Stomach (tissue), 9 donors: ENCODE data around the gene SBF2. TPM values are rescaled to one million over a fixed set of nuclear protein-coding genes. Genes with fewer than 3 reads are reported as not detected.

Experiments used
- DNase-seq, 2 donors: peaks; one replicate each; pipeline versions ENCODE4 v3.0.0 to v3.0.0-alpha.2; 2013 to 2019
- H3K27ac ChIP-seq, 5 donors: fragments of 200-600 bp in 4 of 5; sonication (generic) in 4 of 5; one replicate each; pipeline ENCODE4 v1.5.1; 2013 to 2019; ENCODE audit warnings: mild to moderate bottlenecking in 1 of 5, moderate library complexity in 1 of 5
- H3K27me3 ChIP-seq, 3 donors: fragments of 200-600 bp; sonication (generic); one replicate each; pipeline ENCODE4 v1.5.1; 2017 to 2019; ENCODE audit warnings: mixed run types in 1 of 3
- H3K36me3 ChIP-seq, 4 donors: fragments of 200-600 bp; sonication (generic); 1 replicate in 3 of 4; 2 replicates in 1 of 4; pipeline ENCODE4 v1.5.1; 2016 to 2019
- H3K4me1 ChIP-seq, 4 donors: fragments of 200-600 bp; sonication (generic); one replicate each; pipeline ENCODE4 v1.5.1; 2016 to 2019
- H3K4me3 ChIP-seq, 4 donors: fragments of 200-600 bp; sonication (generic) in 3 of 4; one replicate each; pipeline ENCODE4 v1.5.1; 2016 to 2019; ENCODE audit warnings: mild to moderate bottlenecking in 1 of 4
- H3K9me3 ChIP-seq, 4 donors: fragments of 200-600 bp; sonication (generic); one replicate each; pipeline ENCODE4 v1.5.1; 2016 to 2019
- EP300 ChIP-seq: sonication (generic); formaldehyde crosslinking; IDR thresholded peaks from one replicate; pipeline ENCODE4 v1.6.1; 2017; ENCODE audit warnings: antibody characterized with exemption
- POLR2A ChIP-seq, 4 donors: fragments of 450-650 bp; IDR thresholded peaks; one replicate each; pipeline ENCODE4 v1.6.1; 2016; ENCODE audit warnings: antibody characterized with exemption in 4 of 4, control low read depth in 2 of 4, mild to moderate bottlenecking in 1 of 4, moderate library complexity in 1 of 4
- POLR2AphosphoS5 ChIP-seq, 3 donors: sonication (generic); formaldehyde crosslinking; IDR thresholded peaks; one replicate each; pipeline ENCODE4 v1.6.1; 2016; ENCODE audit warnings: antibody characterized with exemption in 3 of 3
- WGBS, 5 donors: extraction: QIAGEN DNeasy Blood & Tissue Kit in 3 of 5; methylation state at CpG; one replicate each; pipeline versions ENCODE4 v1.1.5 to v1.1.7; 2013 to 2018; 5-methylcytosine and 5-hydroxymethylcytosine counted together
- intact Hi-C: fragments of 100-400 bp; cut with DNase I; formaldehyde crosslinking; loops from one replicate; pipeline ENCODE4 v1.15.1; 2023; ENCODE audit warnings: low total_unique reads
- polyA plus RNA-seq, 3 donors: library from polyadenylated mRNA; stranded (reverse); fragments of 200-250 nt; gene quantifications; one replicate each; pipeline ENCODE4 v1.2.3, GENCODE V29; 2013
- total RNA-seq, 5 donors: library from RNA; depleted of rRNA; stranded (reverse); fragments of >200 nt; gene quantifications; one replicate each; pipeline versions ENCODE4 v1.1.0 to v1.2.3, GENCODE V29; 2014 to 2016
- TF ChIP-seq, protein P1 (sequence below), 7 experiments: fragments of 450-650 bp in 4 of 7; fragments of 200-600 bp in 3 of 7; sonication (generic) in 3 of 7; IDR thresholded peaks; one replicate each; pipeline ENCODE4 v1.5.1; 2016 to 2019; ENCODE audit warnings: antibody characterized with exemption in 7 of 7, control low read depth in 2 of 7, mild to moderate bottlenecking in 1 of 7
- donor health status: healthy with polysubstance abuse.
- donor health status: Bipolar disorder and iron deficiency.
- donor health status: healthy.

SBF2 gene
- total and polyA plus RNA-seq, 8 donors, result 8.6 to 260 (median 37.2) TPM

DNA sequence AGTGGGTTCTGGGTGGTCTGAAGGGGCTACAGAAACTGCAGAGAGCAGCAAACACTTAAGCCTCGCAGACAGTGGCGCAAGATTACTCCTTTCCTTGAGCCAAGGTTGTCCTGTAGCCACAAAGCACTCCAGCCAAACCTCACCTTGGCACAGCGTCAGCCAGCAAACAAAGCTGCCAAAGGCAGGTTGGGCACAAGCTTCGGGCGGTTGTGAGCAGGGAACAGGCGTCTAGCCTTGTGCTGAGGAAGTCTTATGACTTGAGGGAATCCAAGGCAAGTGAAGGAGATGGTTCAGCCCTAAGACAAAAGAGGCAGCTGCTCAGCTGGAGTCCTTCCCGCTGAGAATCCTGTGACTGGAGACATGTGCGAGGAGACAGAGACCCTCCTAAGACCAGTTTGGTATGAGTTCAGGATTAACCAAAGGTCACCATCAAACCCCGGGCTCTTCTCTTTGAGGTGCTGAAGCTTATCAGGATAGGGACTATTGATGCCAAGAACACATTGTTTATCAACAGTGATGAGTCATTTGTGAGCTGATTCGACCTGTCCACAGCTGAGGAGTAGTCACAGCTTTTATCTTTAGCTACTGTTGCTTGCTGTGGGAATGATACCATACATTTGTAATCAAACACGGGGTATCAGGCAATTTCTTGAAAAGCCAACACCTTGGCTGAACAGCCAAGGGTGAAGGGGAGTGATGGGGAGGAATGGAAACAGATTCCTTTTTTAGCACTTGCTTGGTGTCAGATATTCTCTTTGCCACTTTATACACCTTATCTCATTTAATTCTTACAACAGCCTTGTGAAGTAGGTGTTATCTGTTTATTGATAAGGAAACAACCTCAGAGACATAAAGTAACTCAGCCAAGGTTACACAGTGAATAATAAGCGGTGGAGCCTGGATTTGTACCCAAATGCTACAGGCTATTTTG, 15.4 kb upstream of the SBF2 start:
- no peak overlapping the region for H3K4me3 ChIP-seq
- H3K36me3 ChIP-seq, result no peaks in the 10 kb centered on the region
- intact Hi-C loops, result loop anchor here (5.0 to 10.0 kb wide), 2 partner anchors 102 to 545 kb away; no protein-coding TSS in a partner anchor
- peak overlapping the region; percentile 53 to 97 (median 92) for H3K27ac ChIP-seq
- WGBS, 5 donors, result 22 to 33% (median 24%) methylated on average over 12 of the region's 12 CpGs
- H3K9me3 ChIP-seq, result no peaks in the 10 kb centered on the region
- peak; percentile 47 to 84 (median 80) for TF ChIP-seq POLR2AphosphoS5 (IDR thresholded peaks at IDR 0.05)
- TF ChIP-seq, protein P1, sequence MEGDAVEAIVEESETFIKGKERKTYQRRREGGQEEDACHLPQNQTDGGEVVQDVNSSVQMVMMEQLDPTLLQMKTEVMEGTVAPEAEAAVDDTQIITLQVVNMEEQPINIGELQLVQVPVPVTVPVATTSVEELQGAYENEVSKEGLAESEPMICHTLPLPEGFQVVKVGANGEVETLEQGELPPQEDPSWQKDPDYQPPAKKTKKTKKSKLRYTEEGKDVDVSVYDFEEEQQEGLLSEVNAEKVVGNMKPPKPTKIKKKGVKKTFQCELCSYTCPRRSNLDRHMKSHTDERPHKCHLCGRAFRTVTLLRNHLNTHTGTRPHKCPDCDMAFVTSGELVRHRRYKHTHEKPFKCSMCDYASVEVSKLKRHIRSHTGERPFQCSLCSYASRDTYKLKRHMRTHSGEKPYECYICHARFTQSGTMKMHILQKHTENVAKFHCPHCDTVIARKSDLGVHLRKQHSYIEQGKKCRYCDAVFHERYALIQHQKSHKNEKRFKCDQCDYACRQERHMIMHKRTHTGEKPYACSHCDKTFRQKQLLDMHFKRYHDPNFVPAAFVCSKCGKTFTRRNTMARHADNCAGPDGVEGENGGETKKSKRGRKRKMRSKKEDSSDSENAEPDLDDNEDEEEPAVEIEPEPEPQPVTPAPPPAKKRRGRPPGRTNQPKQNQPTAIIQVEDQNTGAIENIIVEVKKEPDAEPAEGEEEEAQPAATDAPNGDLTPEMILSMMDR (IDR thresholded peaks at IDR 0.05), result no peak
- no peak for TF ChIP-seq EP300
- no peak for TF ChIP-seq POLR2A (IDR thresholded peaks at IDR 0.05)
- peak; percentile 69 to 91 for DNase-seq
- peaks cover 0 to 15% (median 9%) of the 10 kb centered on the region in 3 donors for H3K27me3 ChIP-seq
- peaks cover 40 to 62% (median 55%) of the 10 kb centered on the region in 4 donors for H3K4me1 ChIP-seq

DNA sequence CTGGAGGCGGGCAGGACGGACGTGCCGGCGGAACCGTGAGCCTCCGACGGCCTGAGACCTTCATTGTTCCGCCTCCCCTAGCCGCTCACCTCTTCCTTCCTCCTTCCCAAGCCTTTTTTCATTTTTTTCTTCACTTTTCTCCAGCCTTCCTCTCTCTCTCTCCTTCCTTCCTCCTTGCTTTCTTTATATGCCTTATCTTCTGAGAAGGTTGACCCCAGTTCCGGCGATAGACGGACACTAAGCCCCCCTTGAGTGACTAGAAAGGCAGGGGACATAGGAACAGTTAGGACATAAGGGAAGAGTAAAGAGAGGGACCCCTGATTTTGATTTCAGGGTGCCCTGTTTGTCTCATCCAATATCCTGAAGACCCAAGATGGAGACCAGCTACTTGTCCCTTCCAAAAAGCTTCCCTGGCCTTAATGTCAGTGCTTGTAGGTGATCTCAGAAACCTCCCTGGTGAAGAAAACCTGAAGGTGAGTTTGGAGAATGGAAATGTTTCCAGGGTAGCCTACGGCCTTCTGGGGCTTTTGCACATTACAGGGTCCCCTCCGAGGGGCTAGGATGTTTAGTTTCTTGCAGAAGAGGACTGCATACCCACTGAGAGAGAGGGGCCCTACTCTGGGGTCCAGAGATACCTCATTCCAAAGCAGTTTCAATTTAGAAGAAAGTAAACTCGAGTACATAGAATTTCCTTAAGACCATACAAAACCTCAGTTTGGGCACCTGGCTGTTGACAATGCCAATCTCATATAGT, 14.4 kb upstream of the SBF2 start:
- 16 to 21% (median 17%) methylated on average over 15 to 16 of the region's 16 CpGs for WGBS, 5 donors
- Histone ChIP-seq H3K27ac (peak overlapping the region; percentile 67 to 97 (median 92)), H3K4me3 (peak overlapping the region; percentile 73 to 80 (median 74)), H3K36me3 (no peaks in the 10 kb centered on the region), H3K9me3 (no peaks in the 10 kb centered on the region), H3K27me3 (peaks cover 0 to 15% (median 9%) of the 10 kb centered on the region in 3 donors), H3K4me1 (peaks cover 48 to 71% (median 66%) of the 10 kb centered on the region in 4 donors)
- intact Hi-C loops, result loop anchor here (5.0 kb wide), 1 partner anchor 101 kb away; no protein-coding TSS in a partner anchor
- TF ChIP-seq, protein P1 (IDR thresholded peaks at IDR 0.05), result peak in 1 of 7 experiments; percentile 45
- no peak for TF ChIP-seq POLR2A (IDR thresholded peaks at IDR 0.05)
- DNase-seq, result no peak

DNA sequence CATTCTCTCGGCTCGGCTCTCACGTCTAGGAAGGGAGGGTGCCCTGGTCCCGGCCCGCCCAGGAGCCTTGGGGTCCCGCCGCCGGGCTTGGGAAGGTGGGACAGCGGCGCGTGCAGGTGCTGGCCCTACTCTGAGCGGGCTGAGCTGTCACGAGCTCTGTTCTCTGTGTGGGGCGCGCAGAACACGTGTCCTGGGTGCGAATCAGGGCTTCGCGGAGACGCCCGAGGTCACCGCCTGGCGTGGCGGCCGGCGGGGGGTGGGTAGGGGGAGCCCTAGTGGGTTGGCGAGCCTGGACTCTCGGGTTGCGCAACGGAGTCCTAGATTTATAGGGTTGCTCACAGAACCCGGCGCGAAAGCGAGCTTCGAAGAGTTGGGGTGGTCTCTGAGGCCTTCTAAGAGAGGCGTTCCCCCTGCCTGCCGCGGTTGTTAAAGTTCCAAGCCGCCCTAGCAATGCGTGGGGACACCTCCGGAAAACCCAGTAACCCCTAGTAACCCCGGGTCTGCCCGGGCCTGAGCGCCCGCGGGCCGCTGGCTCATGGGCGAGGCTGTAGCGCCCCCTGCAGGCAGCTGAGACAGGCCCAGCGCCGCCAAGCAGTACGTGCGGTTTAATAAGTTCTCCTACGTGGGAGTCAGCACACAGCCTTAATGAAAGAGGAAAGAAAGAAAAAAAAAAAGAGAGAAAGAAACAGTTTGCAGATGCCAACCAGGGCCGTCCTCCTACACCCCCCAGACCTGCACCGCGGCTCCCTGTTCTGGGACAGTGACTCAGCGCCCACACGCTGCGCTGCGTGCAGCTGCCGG, 13.6 kb upstream of the SBF2 start:
- TF ChIP-seq POLR2AphosphoS5 (IDR thresholded peaks at IDR 0.05), result peak in 2 of 3 donors; percentile 30 to 89
- TF ChIP-seq POLR2A (IDR thresholded peaks at IDR 0.05), result peak in 1 of 4 donors; percentile 20
- TF ChIP-seq, protein P1 (IDR thresholded peaks at IDR 0.05), result peak in 6 of 7 experiments; percentile 73 to 99 (median 99)
- no peak for TF ChIP-seq EP300
- Histone ChIP-seq H3K9me3 (no peaks in the 10 kb centered on the region), H3K27ac (peak overlapping the region; percentile 67 to 97 (median 92)), H3K4me1 (peaks cover 49 to 74% (median 68%) of the 10 kb centered on the region in 4 donors), H3K27me3 (peaks cover 0 to 15% (median 9%) of the 10 kb centered on the region in 3 donors), H3K4me3 (peak overlapping the region; percentile 73 to 80 (median 74)), H3K36me3 (no peaks in the 10 kb centered on the region)
- intact Hi-C loops, result loop anchor here (5.0 kb wide), 1 partner anchor 100 kb away; no protein-coding TSS in a partner anchor
- WGBS, 5 donors, result 0 to 2% (median 1%) methylated on average over 56 to 62 of the region's 62 CpGs
- peak; percentile 86 to 94 for DNase-seq
